Breast epithelium (tissue), 3 donors: ENCODE measurements around the gene MAP3K1.

Experiments
- POLR2A ChIP-seq: fragments of 450-650 bp; IDR thresholded peaks from one replicate; pipeline ENCODE4 v1.6.1; 2016; ENCODE audit warnings: antibody characterized with exemption, mild to moderate bottlenecking, moderate library complexity
- TF ChIP-seq, protein P1 (sequence below), 3 donors: fragments of 450-650 bp; IDR thresholded peaks; one replicate each; pipeline ENCODE4 v1.5.1; 2016 to 2017; ENCODE audit warnings: antibody characterized with exemption in 3 of 3, mild to moderate bottlenecking in 3 of 3, moderate library complexity in 3 of 3

DNA sequence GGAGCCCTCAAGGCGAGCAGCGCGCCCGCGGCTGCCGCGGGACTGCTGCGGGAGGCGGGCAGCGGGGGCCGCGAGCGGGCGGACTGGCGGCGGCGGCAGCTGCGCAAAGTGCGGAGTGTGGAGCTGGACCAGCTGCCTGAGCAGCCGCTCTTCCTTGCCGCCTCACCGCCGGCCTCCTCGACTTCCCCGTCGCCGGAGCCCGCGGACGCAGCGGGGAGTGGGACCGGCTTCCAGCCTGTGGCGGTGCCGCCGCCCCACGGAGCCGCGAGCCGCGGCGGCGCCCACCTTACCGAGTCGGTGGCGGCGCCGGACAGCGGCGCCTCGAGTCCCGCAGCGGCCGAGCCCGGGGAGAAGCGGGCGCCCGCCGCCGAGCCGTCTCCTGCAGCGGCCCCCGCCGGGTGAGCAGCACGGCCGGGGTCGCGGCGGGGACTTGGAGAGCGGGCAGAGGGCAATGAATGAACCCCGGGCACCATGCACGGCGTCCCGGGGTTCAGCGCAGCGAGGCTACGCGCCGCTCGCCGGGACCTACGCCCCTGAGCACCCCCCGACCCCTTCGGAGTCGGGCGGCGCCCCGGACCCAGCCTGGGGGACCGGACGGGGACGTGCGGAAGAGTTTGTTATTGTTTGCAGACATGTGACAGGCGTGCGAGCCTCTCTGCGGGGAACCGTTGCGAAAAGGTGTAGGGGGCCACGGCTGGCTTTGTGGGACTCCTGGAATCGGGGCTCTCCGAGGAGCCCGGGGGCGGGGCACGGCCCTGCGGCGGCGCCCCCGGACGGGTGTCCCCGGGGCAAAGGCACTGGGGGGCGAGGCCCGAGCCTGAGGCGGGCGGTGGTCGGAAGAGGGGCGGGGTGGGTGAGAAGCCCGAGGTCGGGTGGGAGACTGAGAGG is 553 bp downstream of the MAP3K1 start:
- TF ChIP-seq, protein P1, sequence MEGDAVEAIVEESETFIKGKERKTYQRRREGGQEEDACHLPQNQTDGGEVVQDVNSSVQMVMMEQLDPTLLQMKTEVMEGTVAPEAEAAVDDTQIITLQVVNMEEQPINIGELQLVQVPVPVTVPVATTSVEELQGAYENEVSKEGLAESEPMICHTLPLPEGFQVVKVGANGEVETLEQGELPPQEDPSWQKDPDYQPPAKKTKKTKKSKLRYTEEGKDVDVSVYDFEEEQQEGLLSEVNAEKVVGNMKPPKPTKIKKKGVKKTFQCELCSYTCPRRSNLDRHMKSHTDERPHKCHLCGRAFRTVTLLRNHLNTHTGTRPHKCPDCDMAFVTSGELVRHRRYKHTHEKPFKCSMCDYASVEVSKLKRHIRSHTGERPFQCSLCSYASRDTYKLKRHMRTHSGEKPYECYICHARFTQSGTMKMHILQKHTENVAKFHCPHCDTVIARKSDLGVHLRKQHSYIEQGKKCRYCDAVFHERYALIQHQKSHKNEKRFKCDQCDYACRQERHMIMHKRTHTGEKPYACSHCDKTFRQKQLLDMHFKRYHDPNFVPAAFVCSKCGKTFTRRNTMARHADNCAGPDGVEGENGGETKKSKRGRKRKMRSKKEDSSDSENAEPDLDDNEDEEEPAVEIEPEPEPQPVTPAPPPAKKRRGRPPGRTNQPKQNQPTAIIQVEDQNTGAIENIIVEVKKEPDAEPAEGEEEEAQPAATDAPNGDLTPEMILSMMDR (IDR thresholded peaks at IDR 0.05): no peak
- TF ChIP-seq POLR2A: no peak
